ENCODE data around the gene CALY. TPM values are rescaled to one million over a fixed set of nuclear protein-coding genes. Genes with fewer than 3 reads are reported as not detected.
"Not testable (repeated sequence)": the region's sequence is repeated elsewhere in the genome, so short reads cannot be mapped to it uniquely, and the experiment has no call there.

CALY gene
- polyA plus RNA-seq, 1 donor: not detected

DNA sequence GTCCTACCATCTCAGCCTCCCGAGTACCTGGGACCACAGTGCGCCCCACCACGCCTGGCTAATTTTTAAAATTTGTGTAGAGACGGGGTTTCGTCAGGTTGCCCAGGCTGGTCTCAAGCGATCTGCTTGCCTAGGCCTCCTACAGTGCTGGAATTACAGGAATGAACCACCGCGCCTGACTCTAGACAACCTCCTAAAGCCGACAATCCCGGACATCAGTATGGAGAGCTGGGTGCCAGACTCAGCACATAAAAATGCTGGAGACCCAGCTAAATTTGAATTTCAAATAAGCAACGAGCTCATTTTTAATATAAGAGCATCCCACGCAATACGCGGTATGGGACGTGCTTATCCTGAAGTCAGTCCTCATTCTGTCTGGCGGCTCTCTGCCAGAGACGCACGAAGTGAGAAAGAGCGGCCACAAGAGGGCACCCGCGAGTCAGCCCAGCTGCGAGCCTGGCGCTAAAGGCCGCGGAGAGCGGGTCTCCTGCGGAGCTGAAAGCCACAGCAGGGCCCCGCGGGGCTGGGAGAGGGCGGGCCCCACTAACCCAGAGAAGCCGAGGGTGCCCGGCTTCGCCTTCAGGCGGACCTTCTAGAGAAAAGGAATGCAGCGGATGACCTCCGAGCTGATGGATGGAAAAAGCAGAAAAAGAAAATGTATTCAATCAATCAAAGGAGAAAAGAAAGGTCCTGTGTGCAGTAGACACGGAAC lies 7.0 kb downstream of the CALY start:
- peak; percentile 64 for DNase-seq (ENCODE audit: low read depth)

DNA sequence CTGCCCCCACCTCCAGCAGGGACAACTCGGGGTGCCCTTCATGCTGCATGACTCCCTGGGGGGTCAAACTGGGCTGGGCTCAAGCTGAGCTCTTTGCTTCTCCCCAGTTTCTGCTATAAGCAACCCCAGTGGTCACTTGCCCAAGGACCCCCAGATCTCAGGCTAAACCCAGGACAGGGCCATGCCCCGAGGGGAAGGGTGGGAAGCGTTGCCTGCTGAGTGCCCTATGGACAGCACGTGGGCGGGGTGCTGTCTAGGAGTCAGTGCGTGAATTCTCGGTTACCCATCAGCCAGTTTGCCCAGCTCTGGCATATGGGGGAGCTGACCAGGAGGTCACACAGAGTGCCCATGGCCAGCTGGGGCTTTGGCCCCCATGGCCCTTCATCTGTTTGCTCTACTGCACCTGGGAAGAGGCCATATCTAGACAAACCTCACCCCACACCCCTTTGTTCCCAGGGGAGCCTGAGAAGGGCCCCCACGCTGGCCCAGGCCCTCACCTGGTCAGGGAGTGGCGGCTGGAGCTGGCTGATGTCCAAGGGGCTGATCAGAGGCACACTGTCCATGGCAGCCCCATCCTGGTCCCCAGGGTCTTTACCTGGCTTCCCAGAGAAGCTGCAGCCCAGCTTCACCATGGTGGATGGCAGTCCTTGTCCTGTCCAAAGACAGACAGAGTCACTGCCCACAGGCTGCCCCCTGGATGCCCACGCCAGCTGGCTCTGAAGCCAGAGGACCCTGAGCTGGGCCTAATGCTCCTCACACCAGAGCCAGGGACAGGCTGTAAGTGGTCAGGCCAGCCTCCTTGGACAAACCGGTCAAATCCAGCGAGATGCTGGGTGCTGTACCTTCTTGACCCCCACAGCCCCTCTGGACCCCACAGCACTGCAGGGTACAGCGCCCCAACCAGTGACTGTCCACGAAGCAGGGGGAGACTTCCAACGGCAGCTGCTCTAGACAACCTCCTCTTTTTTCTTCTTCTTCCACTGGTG lies 8.0 kb downstream of the CALY start:
- no peak for DNase-seq (ENCODE audit: low read depth)

DNA sequence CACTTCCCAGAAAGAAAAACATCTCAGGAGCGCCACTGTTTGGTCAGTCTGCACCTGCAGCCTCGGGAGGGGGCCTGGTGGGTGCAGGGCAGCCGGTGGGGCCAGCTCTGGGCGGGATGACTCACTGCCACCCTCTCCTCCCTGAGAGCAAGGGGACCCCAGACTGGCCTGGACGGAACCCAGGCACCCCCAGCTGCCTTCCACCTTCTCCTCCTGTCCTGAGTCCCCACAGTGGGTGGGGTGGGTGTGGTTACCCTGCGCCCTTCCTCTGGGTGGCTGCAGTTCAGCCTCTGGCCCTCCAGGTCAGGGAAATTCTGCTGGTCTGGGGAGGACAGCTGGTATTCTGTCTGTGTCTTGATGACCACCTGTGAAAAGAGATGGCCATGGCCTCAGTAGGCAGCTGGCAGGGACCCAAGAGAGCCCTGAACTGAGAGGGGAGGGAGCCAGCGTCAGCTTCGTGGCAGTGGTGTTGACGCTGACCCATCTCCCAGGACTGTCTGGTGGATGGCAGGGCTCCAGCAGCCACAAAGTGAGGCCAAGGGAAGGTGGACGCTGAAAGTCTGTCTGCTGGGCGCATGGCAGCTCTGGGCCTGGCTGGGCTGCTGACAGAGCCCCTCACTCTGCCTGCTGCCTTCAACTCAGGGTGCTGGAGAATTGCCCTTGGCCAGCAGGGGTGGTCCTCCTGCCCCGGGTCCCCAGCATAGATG lies 8.9 kb downstream of the CALY start:
- DNase-seq (ENCODE audit: low read depth): no peak

DNA sequence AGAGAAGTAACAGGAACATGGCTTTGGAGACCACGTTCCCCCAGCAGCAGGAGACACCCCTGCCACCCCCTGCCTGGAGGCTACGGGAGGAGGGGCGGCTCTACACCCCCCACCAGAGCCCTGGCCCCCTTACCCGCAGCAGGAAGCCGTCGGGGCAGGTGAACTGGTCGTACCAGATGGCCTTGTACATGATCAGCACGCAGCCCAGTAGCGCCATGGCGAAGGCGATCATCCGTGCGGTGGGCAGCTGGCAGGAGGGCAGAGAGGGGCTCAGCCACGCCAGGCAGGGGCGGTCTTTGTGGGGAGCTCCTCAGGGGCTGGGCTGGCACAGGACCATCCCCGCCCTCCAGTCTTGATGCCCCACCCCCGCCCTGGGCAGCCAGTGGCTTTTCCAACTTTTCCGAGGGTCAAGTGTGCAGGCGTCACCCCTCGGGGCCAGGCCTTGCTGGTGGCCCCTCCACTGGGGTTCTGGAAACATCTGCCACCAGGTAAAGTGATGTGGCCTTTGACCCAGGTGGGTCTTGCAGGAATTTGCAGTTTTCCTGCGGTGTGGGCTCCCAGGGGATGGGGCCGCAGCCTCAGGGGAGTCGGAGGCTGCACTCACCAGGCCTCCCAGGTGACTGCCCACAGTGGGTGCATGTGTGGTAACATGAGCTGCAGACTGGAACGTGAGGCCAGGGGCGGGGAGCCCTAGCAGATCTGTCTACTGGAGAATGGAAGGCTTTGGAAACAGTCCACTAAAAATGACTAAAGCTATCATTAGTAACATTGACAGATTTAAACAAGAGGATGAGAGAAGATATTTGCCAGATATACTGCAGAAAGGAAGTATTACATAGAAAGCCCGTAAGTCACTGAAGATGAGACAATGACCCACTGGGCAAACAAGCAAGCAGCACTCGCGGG lies 9.7 kb downstream of the CALY start:
- DNase-seq (ENCODE audit: low read depth): no peak

DNA sequence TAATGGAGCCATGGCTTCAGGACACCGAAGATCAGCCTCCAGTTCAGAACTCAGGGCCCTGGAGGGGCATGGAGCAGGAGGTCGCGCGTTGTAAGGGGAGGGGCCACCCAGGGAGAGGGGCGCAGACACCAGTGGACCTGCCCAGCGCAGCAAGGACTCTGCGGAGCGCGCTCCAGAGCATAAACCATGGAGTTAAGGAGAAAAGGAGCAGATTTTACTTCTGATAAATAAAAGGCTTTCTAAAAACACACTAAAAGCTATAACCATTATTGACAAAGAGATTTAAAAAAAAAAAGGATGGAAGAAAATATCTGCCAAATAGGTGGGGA lies 10.5 kb downstream of the CALY start:
- DNase-seq (ENCODE audit: low read depth): no peak

DNA sequence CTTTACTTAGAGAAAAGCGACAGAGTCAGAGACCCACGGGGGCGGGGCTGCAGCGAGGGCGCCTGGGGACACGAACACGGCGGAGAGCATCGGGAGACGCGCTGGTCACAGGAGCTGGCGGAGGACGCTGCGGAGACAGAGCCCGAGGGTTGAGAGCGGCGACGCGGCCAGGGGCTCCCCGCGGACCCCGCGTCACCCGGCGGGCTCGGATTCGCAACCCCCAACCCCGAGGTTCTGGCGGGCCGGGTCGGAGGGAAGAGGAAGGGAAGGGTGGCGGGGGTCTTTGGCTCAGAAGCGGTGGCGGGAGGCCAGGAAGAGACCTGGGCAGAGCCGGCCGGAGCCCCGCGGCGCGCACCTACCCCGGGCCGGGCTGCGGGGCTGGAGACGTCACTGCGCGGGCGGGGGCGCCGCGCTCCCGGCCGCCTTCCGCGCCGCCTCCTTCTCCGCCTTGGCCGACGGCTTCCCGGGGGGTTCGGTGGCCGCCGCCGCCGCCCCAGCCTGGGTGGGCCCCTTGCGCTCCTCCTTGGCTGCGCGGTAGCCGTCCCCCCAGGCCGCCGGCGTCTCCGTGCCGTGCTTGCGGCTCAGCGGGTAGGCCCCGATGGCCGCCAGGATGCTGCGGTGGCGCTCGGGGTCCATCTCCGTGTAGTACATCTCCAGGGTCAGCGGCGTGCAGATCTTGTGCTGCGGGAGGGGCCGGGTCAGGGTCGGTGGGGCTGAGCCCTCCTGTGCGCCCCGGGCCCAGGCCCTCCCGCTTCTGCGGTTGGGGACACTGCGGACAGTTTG lies 11.1 kb downstream of the CALY start:
- no peak for DNase-seq (ENCODE audit: low read depth)

DNA sequence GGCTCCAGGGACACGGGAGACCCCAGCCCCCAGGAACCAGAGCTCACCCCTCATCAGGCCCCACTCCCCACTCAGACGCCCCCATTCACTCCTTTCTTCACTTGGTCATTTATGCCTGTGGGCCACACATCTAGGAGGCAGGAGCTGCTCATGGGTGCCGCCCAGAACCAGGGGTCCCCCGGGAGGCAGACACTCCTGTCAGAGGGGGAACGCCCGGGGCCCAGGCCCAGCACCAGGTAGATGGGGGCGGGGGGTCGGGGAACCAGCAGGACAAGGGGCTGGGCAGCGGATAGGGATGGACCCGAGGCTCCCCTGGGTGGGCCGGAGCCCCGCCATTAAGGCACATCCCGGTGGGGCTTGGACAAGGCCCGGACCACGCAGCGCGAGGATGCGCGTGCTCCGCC lies 11.8 kb downstream of the CALY start:
- DNase-seq (ENCODE audit: low read depth): no peak

DNA sequence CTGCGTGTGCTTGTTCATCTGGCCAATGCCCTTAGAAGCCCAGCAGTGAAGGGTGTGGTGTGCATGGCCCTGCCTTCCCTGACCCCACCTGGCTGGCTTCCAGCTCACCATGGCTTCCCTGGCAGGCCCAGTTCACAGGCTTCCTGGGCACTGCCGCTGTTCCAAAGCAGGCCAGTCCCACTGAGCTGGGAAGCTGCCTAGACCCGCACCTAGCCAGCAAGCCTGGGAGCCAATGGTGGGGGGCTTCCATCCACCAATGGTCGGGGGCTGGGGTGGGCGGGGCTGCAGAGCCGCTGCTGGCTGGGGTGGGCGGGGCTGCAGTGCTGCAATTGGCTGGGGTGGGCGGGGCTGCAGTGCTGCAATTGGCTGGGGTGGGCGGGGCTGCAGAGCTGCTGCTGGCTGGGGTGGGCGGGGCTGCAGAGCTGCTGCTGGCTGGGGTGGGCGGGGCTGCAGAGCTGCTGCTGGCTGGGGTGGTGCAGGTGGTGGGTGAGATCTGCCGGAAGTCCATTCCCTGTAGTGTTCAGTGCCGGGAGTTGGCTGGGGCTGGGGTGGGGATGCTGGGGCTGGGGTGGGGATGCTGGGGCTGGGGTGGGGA lies 12.4 kb downstream of the CALY start:
- no peak for DNase-seq (ENCODE audit: low read depth)

DNA sequence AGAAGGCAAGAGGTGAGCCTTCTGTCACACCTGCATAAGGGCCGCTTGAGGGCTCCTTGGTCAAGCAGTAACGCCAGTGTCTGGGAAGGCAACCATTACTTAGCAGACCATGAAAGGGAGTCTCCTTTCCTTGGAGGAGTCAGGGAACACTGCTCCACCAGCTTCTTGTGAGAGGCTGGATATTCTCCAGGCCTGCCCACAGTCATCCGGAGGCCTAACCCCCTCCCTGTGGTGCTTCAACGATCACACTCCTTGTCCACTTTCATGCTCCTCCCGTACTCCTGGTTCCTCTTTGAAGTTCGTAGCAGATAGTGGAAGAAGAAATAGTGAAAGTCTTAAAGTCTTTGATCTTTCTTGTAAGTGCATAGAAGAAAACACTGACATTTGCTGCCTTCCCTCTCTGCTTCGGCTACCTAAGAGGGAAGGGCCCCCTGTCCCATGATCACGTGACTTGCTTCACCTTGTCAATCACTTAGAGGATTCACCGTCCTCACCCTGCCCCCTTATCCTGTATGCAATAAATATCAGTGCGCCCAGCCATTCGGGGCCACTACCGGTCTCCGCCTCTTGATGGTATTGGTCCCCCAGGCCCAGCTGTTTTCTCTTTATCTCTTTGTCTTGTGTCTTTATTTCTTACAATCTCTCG lies 14.5 kb downstream of the CALY start:
- DNase-seq (ENCODE audit: low read depth): not testable (repeated sequence)

DNA sequence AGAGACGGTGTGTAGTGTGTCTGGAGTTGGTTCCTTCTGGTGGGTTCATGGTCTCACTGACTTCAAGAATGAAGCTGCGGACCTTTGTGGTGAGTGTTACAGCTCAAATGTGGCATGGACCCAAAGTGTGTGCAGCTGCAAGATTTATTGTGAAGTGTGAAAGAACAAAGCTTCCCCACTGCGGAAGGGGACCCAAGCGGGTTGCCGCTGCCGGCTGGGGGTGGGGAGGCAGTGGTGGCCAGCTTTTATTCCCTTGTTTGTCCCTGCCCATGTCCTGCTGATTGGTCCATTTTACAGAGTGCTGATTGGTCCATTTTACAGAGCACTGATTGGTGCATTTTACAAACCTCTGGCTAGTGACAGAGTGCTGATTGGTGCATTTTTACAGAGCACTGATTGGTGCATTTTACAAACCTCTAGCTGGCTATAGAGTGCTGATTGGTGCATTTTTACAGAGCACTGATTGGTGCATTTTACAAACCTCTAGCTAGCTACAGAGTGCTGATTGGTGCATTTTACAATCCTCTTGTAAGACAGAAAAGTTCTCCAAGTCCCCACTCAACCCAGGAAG lies 15.8 kb downstream of the CALY start:
- not testable (repeated sequence) for DNase-seq (ENCODE audit: low read depth)

DNA sequence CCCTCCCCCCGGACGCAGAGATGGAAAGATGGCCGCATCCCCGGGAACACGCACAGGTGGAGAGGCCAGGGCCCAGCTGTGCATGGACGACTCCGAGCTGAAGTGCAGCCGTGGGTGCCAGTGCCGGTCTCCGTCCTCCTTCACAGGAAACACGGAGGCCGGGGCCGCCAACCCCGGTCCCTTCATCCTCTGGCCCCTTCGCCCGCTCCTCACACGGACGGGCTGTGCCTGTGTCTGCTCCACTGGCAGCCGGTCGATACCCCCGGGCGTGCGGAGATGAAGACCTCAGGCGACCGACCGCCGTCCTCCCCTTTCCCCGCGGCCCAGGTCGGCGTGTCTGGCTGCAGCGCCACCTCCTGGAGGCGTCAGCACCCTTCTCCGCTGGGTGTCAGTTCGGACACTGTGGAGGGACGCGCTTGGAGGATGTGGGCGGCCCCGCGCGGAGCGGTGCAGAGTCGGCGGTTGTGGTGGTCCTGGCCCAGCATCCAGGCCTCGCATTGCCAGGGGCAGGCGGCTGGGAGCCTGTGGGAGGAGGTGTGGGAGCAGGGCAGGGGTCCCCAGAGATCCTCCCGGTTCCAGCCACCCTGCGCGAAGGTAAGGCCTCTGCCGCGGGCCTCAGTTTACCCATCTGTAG lies 18.1 kb downstream of the CALY start:
- DNase-seq (ENCODE audit: low read depth): no peak

DNA sequence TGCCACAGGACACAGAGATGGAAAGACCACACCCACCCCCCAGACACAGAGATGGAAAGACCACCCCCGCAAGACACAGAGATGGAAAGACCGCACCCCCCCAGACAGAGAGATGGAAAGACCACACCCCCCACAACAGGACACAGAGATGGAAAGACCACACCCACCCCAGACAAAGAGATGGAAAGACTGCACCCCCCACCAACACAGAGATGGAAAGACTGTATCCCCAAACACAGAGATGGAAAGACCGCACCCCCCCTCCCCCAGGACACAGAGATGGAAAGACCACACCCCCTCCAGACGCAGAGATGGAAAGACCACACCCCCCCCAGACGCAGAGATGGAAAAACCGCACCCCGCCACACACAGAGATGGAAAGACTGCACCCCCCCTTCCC lies 20.0 kb downstream of the CALY start:
- no peak for DNase-seq (ENCODE audit: low read depth)

DNA sequence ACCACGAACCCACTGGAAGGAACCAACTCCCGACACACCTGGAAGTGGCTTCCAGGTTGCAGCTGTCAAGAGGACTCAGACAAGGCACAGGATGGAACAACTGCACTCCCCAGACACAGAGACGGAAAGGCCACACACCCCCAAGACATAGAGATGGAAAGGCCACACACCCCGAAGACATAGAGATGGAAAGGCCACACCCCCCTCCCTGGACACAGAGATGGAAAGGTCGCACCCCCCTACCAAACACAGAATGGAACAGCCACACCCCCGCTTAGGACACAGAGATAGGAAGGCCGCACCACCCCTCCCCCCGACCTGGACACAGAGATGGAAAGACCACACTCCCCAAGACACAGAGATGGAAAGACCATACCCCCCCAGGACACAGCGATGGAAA lies 20.4 kb downstream of the CALY start:
- no peak for DNase-seq (ENCODE audit: low read depth)

DNA sequence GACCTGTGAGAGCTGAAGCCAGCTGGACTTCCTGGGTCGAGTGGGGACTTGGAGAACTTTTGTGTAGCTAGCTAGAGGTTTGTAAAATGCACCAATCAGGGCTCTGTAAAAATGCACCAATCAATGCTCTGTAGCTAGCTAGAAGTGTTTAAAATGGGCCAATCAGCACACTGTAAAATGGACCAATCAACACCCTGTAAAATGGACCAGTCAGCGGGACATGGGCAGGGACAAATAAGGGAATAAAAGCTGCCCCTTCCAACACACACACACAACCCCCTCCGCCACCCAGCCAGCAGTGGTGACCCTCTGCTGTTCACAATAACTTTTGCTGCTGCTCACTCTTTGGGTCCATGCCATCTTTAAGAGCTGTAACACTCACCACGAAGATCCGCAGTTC lies 20.8 kb downstream of the CALY start:
- DNase-seq (ENCODE audit: low read depth): no peak

DNA sequence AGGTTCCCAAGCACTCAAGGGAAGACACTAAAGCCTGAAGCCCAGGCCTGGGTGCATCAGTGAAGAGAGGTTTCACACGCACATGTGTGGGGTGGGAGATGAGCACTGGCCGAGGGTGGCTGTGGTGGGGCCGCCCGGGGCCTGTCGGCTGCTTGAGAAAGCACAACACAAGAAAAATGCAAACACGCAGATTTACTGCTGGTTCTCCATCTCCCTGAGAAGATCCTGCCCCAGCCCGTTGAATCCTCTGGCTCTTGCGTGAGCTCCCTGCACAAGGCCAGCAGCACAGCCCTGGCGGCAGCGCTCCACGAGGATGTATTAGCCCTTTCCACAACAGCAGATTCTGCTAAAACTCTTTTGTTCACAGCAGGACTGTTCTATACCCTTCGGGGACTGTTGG lies 21.8 kb downstream of the CALY start:
- DNase-seq (ENCODE audit: low read depth): no peak

DNA sequence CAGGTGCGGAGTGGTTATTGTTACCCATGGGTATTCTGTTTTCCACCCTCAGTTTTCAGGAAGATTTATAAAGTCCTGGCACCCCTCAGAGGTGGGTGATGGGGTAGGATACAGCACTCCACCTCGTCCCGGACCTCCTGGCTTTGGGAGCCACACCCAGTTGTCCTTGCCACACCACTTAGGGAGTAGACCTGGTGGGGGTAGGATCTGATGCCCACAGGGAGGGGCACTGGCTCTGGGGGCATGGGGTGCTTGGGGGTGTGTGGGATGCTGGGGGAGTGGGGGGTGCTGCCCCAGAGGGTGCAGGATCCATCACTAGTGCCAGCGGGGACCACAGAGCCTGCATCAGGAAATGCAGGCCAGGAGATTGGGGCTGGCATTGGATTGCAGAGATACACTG lies 23.5 kb downstream of the CALY start:
- DNase-seq (ENCODE audit: low read depth): no peak

DNA sequence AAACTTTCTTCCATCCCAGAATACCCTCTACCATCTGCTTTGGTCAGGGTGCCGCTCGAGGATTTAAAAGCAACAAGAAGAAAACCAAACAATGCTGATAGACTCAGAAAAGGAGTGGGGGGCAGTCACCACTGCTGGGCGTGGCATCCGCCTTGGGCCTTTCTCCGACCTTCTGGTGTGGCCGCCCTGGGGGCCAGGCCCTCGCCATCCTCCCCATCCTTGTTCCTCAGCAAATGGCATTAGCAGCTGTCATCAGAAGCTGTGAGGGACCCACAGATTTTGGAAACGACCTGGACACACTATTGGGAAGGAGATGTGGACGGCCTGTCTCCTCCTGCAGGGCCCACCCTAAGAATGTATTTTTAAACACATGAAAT lies 23.9 kb downstream of the CALY start:
- no peak for DNase-seq (ENCODE audit: low read depth)

DNA sequence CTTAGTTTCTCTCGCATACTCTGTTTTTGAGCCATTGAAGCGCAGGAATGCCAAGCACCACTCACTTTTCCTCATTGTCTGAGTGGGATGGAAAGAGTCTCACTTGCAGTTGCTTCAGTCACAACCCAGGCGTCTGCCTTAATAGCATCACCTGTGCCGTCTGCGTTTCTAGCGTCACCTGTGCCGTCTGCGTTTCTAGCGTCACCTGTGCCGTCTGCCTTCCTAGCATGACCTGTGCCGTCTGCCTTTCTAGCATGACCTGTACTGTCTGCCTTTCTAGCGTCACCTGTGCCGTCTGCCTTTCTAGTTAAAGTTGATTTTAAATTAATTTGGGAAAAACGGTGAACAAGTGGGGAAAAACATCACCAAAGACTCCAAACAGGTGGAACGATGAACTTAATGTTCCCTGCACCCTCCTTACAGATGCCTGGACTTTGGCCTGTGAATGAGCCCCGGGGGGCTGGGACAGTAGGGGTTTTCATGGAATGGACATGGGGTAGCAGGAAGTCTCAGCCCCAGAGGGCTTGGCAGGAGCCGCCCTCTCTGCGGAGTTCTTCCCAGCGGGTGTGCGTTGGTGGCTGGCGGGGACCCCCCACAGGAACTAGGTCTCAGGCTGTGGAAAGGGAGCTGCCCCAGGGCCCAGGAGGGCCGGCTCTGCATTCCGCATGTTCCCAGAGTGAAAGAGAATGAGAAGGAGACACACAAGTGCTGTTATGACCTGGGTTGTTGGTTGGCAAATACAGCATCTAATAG lies 24.5 kb downstream of the CALY start:
- DNase-seq (ENCODE audit: low read depth): no peak
